ENCODE results near the gene TIMM22.

DNA sequence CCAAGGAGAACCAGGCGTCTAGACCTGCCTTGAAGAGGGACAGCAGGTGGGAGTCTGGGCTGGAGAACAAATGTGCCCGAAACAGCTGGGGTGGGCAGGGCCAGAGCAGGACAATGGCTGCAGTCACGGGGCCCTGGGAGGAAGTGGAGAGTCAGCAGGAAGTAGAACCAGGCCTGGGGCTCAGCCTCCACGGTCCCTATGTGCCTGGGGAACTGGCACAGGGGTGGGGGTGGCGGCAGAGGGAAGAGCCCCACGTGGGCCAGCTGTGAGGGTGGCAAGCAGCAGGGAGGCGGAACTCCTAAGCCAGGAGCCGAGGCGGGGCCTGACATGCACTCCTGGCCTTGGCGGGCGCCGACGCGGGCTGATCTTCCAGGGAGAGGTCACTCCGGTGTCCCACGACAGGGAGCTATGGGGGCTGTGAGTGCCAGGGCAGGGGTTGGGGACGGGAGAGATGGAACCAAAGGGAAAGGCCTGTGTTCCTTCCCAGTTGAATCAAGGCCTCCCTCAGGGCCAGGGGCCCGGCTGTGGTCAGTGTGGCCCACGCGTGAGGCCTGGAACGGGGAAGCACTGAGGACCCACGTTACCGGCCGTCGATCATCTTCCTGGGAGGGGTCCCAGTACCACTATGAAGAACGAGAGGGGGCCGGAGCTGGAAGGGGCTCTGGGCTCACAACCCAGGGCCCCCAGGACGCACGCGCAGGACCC lies 42.7 kb downstream of the TIMM22 start:
- no peak for TF ChIP-seq POLR2AphosphoS5 (IDR thresholded peaks at IDR 0.05; ENCODE audit: borderline replicate concordance, low read depth, low read length)
- no peak for TF ChIP-seq EZH2 (IDR thresholded peaks at IDR 0.05)
